ENCODE results near the gene GDF10.

The GDF10 gene

DNA sequence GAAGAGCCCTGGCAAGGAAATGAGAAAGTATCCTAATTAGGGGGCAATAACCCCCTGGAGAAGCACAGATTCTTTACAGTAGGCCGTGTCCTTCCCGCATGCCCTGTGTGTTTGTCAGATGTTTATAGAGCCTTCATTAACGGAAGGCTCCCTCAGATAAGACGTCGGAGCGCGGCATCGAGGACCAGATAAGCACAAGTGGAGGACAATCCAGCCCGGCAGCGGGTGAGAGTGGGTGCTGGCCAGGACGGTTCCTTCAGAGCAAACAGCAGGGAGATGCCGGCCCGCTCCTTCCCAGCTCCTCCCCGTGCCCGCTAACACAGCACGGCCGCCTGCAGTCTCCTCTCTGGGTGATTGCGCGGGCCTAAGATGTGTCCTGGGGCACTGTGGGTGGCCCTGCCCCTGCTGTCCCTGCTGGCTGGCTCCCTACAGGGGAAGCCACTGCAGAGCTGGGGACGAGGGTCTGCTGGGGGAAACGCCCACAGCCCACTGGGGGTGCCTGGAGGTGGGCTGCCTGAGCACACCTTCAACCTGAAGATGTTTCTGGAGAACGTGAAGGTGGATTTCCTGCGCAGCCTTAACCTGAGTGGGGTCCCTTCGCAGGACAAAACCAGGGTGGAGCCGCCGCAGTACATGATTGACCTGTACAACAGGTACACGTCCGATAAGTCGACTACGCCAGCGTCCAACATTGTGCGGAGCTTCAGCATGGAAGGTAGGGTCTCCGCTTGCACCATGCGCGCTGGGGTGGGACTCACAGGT, 22.5 kb downstream of the GDF10 start, which contains the start of gene GDF2:
Gene GDF2, plus strand, starts transcription at position 155 of the 762 bp plus-strand sequence. Its CDS starts 215 bp downstream, at position 370.
- no peak for TF ChIP-seq CTCF (IDR thresholded peaks at IDR 0.05; ENCODE audit: low read depth, low read length, missing control alignments)
- no peak for DNase-seq (ENCODE audit: extremely low read depth, low read depth)
- H3K4me3 ChIP-seq (replicated peaks; ENCODE audit: low read depth, low read length) = no peak within 1 kb of the TSS

DNA sequence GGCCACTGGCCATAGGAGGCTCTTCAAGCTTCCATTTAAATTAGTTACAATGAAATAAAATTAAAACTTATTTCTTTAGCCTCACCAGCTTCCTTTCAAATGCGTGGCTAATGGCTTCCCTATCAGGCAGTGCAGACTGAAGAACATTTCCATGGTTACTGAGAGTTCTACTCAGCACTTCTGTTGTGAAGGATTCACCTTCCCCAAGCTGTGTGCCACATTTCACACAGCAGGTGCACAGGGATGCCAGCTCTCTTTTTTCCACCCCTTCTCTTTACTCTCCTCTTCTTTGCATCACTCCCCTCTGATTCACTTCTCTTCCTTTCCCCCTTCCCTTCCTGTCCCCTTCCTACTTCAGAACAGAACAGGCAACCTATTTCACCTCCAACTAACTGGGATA, 23.1 kb downstream of the GDF10 start:
- no peak for TF ChIP-seq CTCF (IDR thresholded peaks at IDR 0.05; ENCODE audit: low read depth, low read length, missing control alignments)
- no peak overlapping the region for H3K4me3 ChIP-seq (replicated peaks; ENCODE audit: low read depth, low read length)
- no peak for DNase-seq (ENCODE audit: extremely low read depth, low read depth)

DNA sequence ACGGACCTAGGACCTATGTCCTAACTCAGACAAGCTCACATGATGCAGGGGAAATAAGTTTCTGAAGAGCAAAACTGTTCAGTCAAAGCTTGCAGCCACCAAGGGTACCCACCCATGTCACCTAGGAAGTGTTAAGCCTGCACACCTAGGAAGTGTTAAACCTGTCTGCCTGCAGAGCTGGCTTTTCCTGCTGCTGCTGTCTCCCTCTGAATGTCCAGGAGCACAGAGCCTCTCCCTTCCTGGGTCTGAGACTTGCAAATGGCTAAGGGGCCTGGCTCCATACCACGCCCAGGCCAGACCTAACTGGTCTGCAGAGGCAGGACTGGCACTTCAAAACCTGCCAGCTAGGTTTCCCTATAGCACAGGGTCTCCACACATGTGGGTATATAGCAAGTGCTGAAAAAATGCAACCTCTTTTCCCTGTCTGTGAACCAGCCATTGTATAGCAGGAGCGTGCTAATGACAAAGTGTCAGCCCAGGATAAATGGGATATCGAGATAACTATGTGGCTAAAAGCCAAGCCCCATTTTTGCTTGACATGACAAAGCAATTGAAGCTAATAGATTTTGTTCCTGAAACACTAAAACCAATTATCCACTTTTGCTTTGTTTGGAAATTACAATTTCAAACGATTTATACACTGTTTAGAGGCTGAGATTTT, 23.8 kb downstream of the GDF10 start:
- no peak for DNase-seq (ENCODE audit: extremely low read depth, low read depth)
- no peak overlapping the region for H3K4me3 ChIP-seq (replicated peaks; ENCODE audit: low read depth, low read length)
- TF ChIP-seq CTCF (IDR thresholded peaks at IDR 0.05; ENCODE audit: low read depth, low read length, missing control alignments) = no peak

DNA sequence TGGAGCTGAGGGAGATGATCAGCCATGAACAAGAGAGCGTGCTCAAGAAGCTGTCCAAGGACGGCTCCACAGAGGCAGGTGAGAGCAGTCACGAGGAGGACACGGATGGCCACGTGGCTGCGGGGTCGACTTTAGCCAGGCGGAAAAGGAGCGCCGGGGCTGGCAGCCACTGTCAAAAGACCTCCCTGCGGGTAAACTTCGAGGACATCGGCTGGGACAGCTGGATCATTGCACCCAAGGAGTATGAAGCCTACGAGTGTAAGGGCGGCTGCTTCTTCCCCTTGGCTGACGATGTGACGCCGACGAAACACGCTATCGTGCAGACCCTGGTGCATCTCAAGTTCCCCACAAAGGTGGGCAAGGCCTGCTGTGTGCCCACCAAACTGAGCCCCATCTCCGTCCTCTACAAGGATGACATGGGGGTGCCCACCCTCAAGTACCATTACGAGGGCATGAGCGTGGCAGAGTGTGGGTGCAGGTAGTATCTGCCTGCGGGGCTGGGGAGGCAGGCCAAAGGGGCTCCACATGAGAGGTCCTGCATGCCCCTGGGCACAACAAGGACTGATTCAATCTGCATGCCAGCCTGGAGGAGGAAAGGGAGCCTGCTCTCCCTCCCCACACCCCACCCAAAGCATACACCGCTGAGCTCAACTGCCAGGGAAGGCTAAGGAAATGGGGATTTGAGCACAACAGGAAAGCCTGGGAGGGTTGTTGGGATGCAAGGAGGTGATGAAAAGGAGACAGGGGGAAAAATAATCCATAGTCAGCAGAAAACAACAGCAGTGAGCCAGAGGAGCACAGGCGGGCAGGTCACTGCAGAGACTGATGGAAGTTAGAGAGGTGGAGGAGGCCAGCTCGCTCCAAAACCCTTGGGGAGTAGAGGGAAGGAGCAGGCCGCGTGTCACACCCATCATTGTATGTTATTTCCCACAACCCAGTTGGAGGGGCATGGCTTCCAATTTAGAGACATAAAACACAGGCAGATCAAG, 25.6 kb downstream of the GDF10 start:
- no peak for DNase-seq (ENCODE audit: extremely low read depth, low read depth)
- TF ChIP-seq CTCF (IDR thresholded peaks at IDR 0.05; ENCODE audit: low read depth, low read length, missing control alignments) = no peak
- no peak overlapping the region for H3K4me3 ChIP-seq (replicated peaks; ENCODE audit: low read depth, low read length)

DNA sequence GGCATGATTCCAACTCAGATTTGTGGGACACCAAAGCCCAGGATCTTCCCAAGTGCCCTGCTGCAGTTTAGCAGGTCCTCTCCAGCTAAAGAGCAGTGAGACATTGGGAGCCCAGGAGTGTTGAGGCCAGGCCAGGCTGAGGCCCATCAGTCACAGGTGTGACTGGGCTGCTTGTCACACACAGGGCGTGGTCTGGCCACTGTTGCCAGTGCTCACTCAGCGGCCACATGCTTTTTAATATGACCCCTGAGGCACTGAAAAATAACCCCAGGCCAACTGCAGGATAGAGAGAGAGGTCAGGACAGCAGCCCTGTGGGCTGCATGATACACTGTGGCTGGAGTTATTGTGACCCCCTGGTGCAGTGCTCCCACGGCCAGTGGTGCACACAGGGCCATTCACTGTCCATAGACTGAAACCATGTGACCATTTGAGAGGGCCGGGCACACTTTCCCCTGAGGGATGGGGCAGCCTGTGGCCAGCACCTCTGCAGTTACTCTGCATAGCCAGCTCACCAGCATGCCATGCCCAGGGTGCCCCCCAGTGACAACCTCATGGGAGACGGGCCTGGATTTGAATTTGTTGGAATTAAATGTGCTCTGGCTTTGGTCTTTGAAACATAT, 26.4 kb downstream of the GDF10 start:
- no peak for TF ChIP-seq CTCF (IDR thresholded peaks at IDR 0.05; ENCODE audit: low read depth, low read length, missing control alignments)
- no peak overlapping the region for H3K4me3 ChIP-seq (replicated peaks; ENCODE audit: low read depth, low read length)
- no peak for DNase-seq (ENCODE audit: extremely low read depth, low read depth)

DNA sequence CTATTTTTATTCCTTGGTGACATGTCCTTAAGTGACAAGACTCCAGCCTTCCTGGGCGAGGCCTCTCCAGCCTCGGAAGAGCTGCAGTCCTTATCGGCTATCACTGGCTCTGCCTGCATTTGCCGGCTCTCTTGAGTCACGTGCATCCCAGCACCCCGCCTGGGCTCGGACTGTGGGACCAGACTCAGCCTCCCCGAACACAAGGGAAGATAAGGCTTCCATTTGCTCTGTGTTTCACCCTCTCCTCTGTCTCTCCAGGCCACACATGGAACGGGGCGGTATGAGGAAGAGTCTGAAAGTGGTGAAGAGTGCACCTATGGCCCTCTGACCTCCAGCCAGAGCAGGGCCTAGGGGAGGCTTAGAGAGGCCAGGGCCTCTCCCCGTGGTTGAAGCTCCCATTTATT, 26.9 kb downstream of the GDF10 start:
- no peak for DNase-seq (ENCODE audit: extremely low read depth, low read depth)
- H3K4me3 ChIP-seq (replicated peaks; ENCODE audit: low read depth, low read length) = no peak overlapping the region
- TF ChIP-seq CTCF (IDR thresholded peaks at IDR 0.05; ENCODE audit: low read depth, low read length, missing control alignments) = no peak
